ENCODE measurements around the gene GYG2. TPM values are rescaled to one million over a fixed set of nuclear protein-coding genes. Genes with fewer than 3 reads are reported as not detected.

GYG2 gene
- total RNA-seq, 1 experiment from 2014 or later, result 47.6 TPM

GRCh38 chrX:2928191-2928582, 99.5 kb downstream of the GYG2 start:
- ChIA-PET CTCF (interaction anchor here (1.0 kb wide), 1 partner anchor 16 kb away, joined by 3 read pairs; no protein-coding TSS in a partner anchor), POLR2A (no interaction called here)
- Mint-ChIP-seq H3K36me3 (peaks cover 3% of the 10 kb centered on the region; the same call in 1 of the 2 replicates), H3K27ac (peak overlapping the region; percentile 97), H3K9me3 (peaks cover 4% of the 10 kb centered on the region; the same call in 1 of the 2 replicates), H3K27me3 (ENCODE audit: low read depth) (no peaks in the 10 kb centered on the region), H3K4me1 (peaks cover 27% of the 10 kb centered on the region), H3K4me3 (peak overlapping the region; percentile 66)
- ATAC-seq (peak; percentile 43), DNase-seq (ENCODE audit: low spot score) (peak; percentile 60)
- TF ChIP-seq SP1 (CRISPR knock-in tag; conservative IDR thresholded peaks at IDR 0.05), result no peak
- no peak for TF ChIP-seq NR1H2 (CRISPR knock-in tag; IDR thresholded peaks at IDR 0.05)
- TF ChIP-seq PRDM15 (CRISPR knock-in tag; IDR thresholded peaks at IDR 0.05), result no peak
- no peak for TF ChIP-seq ZNF263 (CRISPR knock-in tag; IDR thresholded peaks at IDR 0.05; ENCODE audit: low read depth)

DNA sequence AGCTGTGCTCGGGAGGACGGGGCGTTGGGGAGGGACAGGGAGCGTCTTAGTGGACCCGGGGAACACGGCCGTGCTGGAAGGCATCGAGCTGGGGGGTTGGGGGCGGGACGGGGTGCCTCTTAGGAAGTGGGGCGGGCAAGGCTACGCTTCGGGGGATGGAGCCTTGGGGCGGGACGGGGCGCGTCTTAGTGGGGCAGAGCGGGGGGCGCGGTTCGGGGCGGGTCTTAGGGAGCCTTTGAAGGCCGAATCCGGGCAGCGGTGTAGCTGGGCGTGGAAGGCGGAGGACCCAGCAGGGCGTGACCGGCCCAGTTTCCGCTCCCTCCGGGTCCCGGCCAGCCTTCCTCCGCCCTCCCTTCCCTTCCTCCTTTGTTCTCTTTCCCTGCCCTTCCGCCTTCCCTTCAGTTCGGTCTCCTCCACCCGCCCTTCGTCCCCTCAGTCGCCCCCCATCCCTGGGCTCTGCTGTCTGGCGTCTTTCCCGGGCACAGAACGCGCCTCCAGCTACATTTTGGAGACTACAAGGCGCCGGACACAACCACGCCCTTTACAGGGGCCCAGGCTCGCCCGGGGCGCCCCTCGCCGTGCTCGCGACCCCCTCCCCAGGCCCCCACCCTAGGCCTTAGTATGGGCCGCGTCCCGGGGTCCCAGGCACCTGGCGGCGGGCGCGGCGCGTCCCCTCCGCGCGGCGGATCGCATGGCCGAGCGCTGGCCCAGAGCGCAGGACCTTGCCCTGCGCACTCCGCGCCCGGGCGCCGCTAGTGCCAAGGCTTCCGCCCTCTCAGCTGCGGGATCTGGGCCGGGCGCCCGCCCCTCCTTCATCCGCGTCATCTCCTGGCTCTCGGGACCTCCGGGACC, 100.1 kb downstream of the GYG2 start, which contains the start of gene ARSD:
Gene ARSD (minus strand): TSS at position 757 of the 852 bp plus-strand sequence. CDS start 64 bp downstream, at position 693.
- ChIA-PET POLR2A (no interaction called here), CTCF (interaction anchor here (1.0 kb wide), 1 partner anchor 16 kb away, joined by 3 read pairs; no protein-coding TSS in a partner anchor)
- ATAC-seq (peak; percentile 84), DNase-seq (ENCODE audit: low spot score) (peak; percentile 87)
- Mint-ChIP-seq H3K9me3 (peaks cover 4% of the 10 kb centered on the region; the same call in 1 of the 2 replicates), H3K27ac (peak within 1 kb of the TSS; percentile 95), H3K27me3 (ENCODE audit: low read depth) (no peaks in the 10 kb centered on the region), H3K4me1 (peaks cover 29% of the 10 kb centered on the region), H3K36me3 (peaks cover 3% of the 10 kb centered on the region; the same call in 1 of the 2 replicates), H3K4me3 (peak within 1 kb of the TSS; percentile 76)
- TF ChIP-seq, protein P1, sequence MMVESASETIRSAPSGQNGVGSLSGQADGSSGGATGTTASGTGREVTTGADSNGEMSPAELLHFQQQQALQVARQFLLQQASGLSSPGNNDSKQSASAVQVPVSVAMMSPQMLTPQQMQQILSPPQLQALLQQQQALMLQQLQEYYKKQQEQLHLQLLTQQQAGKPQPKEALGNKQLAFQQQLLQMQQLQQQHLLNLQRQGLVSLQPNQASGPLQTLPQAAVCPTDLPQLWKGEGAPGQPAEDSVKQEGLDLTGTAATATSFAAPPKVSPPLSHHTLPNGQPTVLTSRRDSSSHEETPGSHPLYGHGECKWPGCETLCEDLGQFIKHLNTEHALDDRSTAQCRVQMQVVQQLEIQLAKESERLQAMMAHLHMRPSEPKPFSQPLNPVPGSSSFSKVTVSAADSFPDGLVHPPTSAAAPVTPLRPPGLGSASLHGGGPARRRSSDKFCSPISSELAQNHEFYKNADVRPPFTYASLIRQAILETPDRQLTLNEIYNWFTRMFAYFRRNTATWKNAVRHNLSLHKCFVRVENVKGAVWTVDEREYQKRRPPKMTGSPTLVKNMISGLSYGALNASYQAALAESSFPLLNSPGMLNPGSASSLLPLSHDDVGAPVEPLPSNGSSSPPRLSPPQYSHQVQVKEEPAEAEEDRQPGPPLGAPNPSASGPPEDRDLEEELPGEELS (CRISPR knock-in tag; IDR thresholded peaks at IDR 0.05), result no peak
- TF ChIP-seq, protein P2, sequence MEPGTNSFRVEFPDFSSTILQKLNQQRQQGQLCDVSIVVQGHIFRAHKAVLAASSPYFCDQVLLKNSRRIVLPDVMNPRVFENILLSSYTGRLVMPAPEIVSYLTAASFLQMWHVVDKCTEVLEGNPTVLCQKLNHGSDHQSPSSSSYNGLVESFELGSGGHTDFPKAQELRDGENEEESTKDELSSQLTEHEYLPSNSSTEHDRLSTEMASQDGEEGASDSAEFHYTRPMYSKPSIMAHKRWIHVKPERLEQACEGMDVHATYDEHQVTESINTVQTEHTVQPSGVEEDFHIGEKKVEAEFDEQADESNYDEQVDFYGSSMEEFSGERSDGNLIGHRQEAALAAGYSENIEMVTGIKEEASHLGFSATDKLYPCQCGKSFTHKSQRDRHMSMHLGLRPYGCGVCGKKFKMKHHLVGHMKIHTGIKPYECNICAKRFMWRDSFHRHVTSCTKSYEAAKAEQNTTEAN (CRISPR knock-in tag; IDR thresholded peaks at IDR 0.05), result no peak
- TF ChIP-seq SMAD3 (CRISPR knock-in tag; IDR thresholded peaks at IDR 0.05; ENCODE audit: borderline replicate concordance) (no peak), NFATC4 (CRISPR knock-in tag; IDR thresholded peaks at IDR 0.05) (no peak), JAZF1 (CRISPR knock-in tag; IDR thresholded peaks at IDR 0.05) (no peak), TCF7 (CRISPR knock-in tag; IDR thresholded peaks at IDR 0.05; ENCODE audit: low read depth) (no peak), SP1 (CRISPR knock-in tag; conservative IDR thresholded peaks at IDR 0.05) (peak; percentile 80), ZBTB21 (CRISPR knock-in tag; IDR thresholded peaks at IDR 0.05; ENCODE audit: borderline replicate concordance) (no peak), CREB1 (CRISPR knock-in tag; IDR thresholded peaks at IDR 0.05) (no peak), ZNF232 (CRISPR knock-in tag; IDR thresholded peaks at IDR 0.05) (no peak), HMGA2 (CRISPR knock-in tag; IDR thresholded peaks at IDR 0.05) (no peak), ESRRA (CRISPR knock-in tag; IDR thresholded peaks at IDR 0.05; ENCODE audit: borderline replicate concordance) (0 out of 2 replicates have a peak, but pooled peaks have one; percentile 18), CREM (CRISPR knock-in tag; IDR thresholded peaks at IDR 0.05) (no peak)
- TF ChIP-seq, protein P3, sequence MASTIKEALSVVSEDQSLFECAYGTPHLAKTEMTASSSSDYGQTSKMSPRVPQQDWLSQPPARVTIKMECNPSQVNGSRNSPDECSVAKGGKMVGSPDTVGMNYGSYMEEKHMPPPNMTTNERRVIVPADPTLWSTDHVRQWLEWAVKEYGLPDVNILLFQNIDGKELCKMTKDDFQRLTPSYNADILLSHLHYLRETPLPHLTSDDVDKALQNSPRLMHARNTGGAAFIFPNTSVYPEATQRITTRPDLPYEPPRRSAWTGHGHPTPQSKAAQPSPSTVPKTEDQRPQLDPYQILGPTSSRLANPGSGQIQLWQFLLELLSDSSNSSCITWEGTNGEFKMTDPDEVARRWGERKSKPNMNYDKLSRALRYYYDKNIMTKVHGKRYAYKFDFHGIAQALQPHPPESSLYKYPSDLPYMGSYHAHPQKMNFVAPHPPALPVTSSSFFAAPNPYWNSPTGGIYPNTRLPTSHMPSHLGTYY (CRISPR knock-in tag; IDR thresholded peaks at IDR 0.05), result no peak
- TF ChIP-seq, protein P4, sequence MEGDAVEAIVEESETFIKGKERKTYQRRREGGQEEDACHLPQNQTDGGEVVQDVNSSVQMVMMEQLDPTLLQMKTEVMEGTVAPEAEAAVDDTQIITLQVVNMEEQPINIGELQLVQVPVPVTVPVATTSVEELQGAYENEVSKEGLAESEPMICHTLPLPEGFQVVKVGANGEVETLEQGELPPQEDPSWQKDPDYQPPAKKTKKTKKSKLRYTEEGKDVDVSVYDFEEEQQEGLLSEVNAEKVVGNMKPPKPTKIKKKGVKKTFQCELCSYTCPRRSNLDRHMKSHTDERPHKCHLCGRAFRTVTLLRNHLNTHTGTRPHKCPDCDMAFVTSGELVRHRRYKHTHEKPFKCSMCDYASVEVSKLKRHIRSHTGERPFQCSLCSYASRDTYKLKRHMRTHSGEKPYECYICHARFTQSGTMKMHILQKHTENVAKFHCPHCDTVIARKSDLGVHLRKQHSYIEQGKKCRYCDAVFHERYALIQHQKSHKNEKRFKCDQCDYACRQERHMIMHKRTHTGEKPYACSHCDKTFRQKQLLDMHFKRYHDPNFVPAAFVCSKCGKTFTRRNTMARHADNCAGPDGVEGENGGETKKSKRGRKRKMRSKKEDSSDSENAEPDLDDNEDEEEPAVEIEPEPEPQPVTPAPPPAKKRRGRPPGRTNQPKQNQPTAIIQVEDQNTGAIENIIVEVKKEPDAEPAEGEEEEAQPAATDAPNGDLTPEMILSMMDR (IDR thresholded peaks at IDR 0.05), result no peak
- TF ChIP-seq, protein P5, sequence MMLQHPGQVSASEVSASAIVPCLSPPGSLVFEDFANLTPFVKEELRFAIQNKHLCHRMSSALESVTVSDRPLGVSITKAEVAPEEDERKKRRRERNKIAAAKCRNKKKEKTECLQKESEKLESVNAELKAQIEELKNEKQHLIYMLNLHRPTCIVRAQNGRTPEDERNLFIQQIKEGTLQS (CRISPR knock-in tag; conservative IDR thresholded peaks at IDR 0.05), result no peak
